Liver (tissue), 3 donors: Measurements from ENCODE around the gene ZNF32.

Source experiments
- EGR1 ChIP-seq, 2 donors: IDR thresholded peaks; 2 replicates each; pipeline ENCODE4 v1.6.1; 2016 to 2018; ENCODE audit warnings: antibody characterized with exemption in 2 of 2, low read depth in 2 of 2
- FOXA1 ChIP-seq: IDR thresholded peaks from 2 replicates; pipeline ENCODE4 v1.6.1; 2016; ENCODE audit warnings: antibody characterized with exemption
- GABPA ChIP-seq, 2 donors: IDR thresholded peaks in 1 of 2; conservative IDR thresholded peaks in 1 of 2; 2 replicates each; pipeline ENCODE4 v1.6.1; 2016; ENCODE audit warnings: antibody characterized with exemption in 2 of 2, mild to moderate bottlenecking in 1 of 2, moderate library complexity in 1 of 2
- HNF4G ChIP-seq: IDR thresholded peaks from 2 replicates; pipeline ENCODE4 v1.6.1; 2016; ENCODE audit warnings: antibody characterized with exemption
- JUND ChIP-seq, 2 donors: IDR thresholded peaks; 2 replicates each; pipeline ENCODE4 v1.6.1; 2016; ENCODE audit warnings: antibody characterized with exemption in 2 of 2
- RAD21 ChIP-seq, 2 donors: IDR thresholded peaks; 2 replicates each; pipeline ENCODE4 v1.6.1; 2016; ENCODE audit warnings: antibody characterized with exemption in 2 of 2, mild to moderate bottlenecking in 2 of 2
- SP1 ChIP-seq: IDR thresholded peaks from 2 replicates; pipeline ENCODE4 v1.6.1; 2018; ENCODE audit warnings: antibody characterized with exemption, mild to moderate bottlenecking
- TAF1 ChIP-seq: conservative IDR thresholded peaks from 2 replicates; pipeline ENCODE4 v1.6.1; 2016; ENCODE audit warnings: antibody characterized with exemption, mild to moderate bottlenecking
- YY1 ChIP-seq: IDR thresholded peaks from 2 replicates; pipeline ENCODE4 v1.6.1; 2016; ENCODE audit warnings: antibody characterized with exemption, mild to moderate bottlenecking
- TF ChIP-seq, protein P1 (sequence below): fragments of 150-350 bp; IDR thresholded peaks from 2 replicates; pipeline ENCODE4 v1.5.1; 2017; ENCODE audit warnings: improper control_type of control experiment, low read depth, low read length; ENCODE audit not compliant: missing input control
- TF ChIP-seq, protein P2 (sequence below): IDR thresholded peaks from 2 replicates; pipeline ENCODE4 v1.6.1; 2016; ENCODE audit warnings: antibody characterized with exemption
- TF ChIP-seq, protein P3 (sequence below): IDR thresholded peaks from 2 replicates; pipeline ENCODE4 v1.6.1; 2016; ENCODE audit warnings: antibody characterized with exemption, mild to moderate bottlenecking
- TF ChIP-seq, protein P4 (sequence below): IDR thresholded peaks from 2 replicates; pipeline ENCODE4 v1.6.1; 2016; ENCODE audit warnings: antibody characterized with exemption
- TF ChIP-seq, protein P5 (sequence below): IDR thresholded peaks from 2 replicates; pipeline ENCODE4 v1.6.1; 2016; ENCODE audit warnings: antibody characterized with exemption
- donor health status: healthy.
- donor health status: healthy.

DNA sequence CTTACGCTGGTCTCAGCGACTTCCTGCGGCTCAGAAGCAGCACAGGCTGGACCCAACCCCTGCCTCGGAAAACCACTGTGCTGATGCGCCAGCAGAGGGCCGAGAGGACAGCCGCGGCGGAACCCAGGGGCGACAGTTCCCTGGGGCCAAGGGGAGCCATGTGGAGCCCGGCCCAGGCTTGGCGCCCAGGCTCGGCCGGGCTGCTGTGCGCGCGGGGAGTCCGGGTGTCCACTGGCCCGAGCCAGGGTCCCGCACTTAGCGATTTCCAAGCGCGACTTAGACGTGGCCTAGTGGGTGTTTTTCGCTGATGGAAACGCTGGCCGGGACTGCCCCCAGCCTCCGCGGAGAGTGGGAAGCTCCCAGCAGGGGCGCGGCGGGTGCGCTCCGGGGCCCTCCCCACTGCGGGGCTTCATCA, 18.6 kb upstream of the ZNF32 start:
- no peak for TF ChIP-seq GABPA (IDR thresholded peaks at IDR 0.05 in 1 of 2, conservative IDR thresholded peaks at IDR 0.05 in 1 of 2)
- TF ChIP-seq, protein P1, sequence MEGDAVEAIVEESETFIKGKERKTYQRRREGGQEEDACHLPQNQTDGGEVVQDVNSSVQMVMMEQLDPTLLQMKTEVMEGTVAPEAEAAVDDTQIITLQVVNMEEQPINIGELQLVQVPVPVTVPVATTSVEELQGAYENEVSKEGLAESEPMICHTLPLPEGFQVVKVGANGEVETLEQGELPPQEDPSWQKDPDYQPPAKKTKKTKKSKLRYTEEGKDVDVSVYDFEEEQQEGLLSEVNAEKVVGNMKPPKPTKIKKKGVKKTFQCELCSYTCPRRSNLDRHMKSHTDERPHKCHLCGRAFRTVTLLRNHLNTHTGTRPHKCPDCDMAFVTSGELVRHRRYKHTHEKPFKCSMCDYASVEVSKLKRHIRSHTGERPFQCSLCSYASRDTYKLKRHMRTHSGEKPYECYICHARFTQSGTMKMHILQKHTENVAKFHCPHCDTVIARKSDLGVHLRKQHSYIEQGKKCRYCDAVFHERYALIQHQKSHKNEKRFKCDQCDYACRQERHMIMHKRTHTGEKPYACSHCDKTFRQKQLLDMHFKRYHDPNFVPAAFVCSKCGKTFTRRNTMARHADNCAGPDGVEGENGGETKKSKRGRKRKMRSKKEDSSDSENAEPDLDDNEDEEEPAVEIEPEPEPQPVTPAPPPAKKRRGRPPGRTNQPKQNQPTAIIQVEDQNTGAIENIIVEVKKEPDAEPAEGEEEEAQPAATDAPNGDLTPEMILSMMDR, result peak; percentile 31
- TF ChIP-seq, protein P2, sequence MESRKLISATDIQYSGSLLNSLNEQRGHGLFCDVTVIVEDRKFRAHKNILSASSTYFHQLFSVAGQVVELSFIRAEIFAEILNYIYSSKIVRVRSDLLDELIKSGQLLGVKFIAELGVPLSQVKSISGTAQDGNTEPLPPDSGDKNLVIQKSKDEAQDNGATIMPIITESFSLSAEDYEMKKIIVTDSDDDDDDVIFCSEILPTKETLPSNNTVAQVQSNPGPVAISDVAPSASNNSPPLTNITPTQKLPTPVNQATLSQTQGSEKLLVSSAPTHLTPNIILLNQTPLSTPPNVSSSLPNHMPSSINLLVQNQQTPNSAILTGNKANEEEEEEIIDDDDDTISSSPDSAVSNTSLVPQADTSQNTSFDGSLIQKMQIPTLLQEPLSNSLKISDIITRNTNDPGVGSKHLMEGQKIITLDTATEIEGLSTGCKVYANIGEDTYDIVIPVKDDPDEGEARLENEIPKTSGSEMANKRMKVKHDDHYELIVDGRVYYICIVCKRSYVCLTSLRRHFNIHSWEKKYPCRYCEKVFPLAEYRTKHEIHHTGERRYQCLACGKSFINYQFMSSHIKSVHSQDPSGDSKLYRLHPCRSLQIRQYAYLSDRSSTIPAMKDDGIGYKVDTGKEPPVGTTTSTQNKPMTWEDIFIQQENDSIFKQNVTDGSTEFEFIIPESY, result no peak
- TF ChIP-seq RAD21 (IDR thresholded peaks at IDR 0.05), result peak; percentile 22 to 55
- TF ChIP-seq TAF1, result no peak
- TF ChIP-seq, protein P3, sequence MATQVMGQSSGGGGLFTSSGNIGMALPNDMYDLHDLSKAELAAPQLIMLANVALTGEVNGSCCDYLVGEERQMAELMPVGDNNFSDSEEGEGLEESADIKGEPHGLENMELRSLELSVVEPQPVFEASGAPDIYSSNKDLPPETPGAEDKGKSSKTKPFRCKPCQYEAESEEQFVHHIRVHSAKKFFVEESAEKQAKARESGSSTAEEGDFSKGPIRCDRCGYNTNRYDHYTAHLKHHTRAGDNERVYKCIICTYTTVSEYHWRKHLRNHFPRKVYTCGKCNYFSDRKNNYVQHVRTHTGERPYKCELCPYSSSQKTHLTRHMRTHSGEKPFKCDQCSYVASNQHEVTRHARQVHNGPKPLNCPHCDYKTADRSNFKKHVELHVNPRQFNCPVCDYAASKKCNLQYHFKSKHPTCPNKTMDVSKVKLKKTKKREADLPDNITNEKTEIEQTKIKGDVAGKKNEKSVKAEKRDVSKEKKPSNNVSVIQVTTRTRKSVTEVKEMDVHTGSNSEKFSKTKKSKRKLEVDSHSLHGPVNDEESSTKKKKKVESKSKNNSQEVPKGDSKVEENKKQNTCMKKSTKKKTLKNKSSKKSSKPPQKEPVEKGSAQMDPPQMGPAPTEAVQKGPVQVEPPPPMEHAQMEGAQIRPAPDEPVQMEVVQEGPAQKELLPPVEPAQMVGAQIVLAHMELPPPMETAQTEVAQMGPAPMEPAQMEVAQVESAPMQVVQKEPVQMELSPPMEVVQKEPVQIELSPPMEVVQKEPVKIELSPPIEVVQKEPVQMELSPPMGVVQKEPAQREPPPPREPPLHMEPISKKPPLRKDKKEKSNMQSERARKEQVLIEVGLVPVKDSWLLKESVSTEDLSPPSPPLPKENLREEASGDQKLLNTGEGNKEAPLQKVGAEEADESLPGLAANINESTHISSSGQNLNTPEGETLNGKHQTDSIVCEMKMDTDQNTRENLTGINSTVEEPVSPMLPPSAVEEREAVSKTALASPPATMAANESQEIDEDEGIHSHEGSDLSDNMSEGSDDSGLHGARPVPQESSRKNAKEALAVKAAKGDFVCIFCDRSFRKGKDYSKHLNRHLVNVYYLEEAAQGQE, result no peak
- no peak for TF ChIP-seq JUND (IDR thresholded peaks at IDR 0.05)
- TF ChIP-seq FOXA1, result no peak
- no peak for TF ChIP-seq YY1
- TF ChIP-seq EGR1 (IDR thresholded peaks at IDR 0.05; ENCODE audit: low read depth in 2 of 2), result no peak
- TF ChIP-seq, protein P4, sequence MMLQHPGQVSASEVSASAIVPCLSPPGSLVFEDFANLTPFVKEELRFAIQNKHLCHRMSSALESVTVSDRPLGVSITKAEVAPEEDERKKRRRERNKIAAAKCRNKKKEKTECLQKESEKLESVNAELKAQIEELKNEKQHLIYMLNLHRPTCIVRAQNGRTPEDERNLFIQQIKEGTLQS, result no peak
- TF ChIP-seq, protein P5, sequence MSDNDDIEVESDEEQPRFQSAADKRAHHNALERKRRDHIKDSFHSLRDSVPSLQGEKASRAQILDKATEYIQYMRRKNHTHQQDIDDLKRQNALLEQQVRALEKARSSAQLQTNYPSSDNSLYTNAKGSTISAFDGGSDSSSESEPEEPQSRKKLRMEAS, result no peak
- no peak for TF ChIP-seq HNF4G
- no peak for TF ChIP-seq SP1
